MG63 (cell line): ENCODE results near the gene GABRD. TPM values are rescaled to one million over a fixed set of nuclear protein-coding genes. Genes with fewer than 3 reads are reported as not detected.
A peak's percentile ranks its signal among the peaks of the same experiment; 100 is the strongest.

Experiments used
- DNase-seq: peaks from one replicate; pipeline ENCODE4 v3.0.0-alpha.2; 2020
- H3K27me3 ChIP-seq: fragments of 250-450 bp; sonication (Bioruptor Pico); 2 replicates; pipeline ENCODE4 v1.5.1; 2020; ENCODE audit warnings: mild to moderate bottlenecking, moderate library complexity
- H3K36me3 ChIP-seq: fragments of 250-450 bp; sonication (Bioruptor Pico); 2 replicates; pipeline ENCODE4 v1.5.1; 2020; ENCODE audit warnings: mild to moderate bottlenecking, moderate library complexity
- H3K4me3 ChIP-seq: fragments of 250-450 bp; sonication (Bioruptor Pico); 2 replicates; pipeline ENCODE4 v1.5.1; 2020; ENCODE audit warnings: mild to moderate bottlenecking, moderate library complexity
- H3K9me3 ChIP-seq: fragments of 250-450 bp; sonication (Bioruptor Pico); 2 replicates; pipeline ENCODE4 v1.5.1; 2020; ENCODE audit warnings: mild to moderate bottlenecking, moderate library complexity
- total RNA-seq: library from RNA; depleted of rRNA; stranded (reverse); fragments of >200 nt; shearing (Covaris generic); gene quantifications from 2 replicates; pipeline ENCODE4 v1.2.3, GENCODE V29; 2014; ENCODE audit warnings: low replicate concordance

The GABRD gene
- total RNA-seq, 1 experiment from 2014 or later: not detected

DNA sequence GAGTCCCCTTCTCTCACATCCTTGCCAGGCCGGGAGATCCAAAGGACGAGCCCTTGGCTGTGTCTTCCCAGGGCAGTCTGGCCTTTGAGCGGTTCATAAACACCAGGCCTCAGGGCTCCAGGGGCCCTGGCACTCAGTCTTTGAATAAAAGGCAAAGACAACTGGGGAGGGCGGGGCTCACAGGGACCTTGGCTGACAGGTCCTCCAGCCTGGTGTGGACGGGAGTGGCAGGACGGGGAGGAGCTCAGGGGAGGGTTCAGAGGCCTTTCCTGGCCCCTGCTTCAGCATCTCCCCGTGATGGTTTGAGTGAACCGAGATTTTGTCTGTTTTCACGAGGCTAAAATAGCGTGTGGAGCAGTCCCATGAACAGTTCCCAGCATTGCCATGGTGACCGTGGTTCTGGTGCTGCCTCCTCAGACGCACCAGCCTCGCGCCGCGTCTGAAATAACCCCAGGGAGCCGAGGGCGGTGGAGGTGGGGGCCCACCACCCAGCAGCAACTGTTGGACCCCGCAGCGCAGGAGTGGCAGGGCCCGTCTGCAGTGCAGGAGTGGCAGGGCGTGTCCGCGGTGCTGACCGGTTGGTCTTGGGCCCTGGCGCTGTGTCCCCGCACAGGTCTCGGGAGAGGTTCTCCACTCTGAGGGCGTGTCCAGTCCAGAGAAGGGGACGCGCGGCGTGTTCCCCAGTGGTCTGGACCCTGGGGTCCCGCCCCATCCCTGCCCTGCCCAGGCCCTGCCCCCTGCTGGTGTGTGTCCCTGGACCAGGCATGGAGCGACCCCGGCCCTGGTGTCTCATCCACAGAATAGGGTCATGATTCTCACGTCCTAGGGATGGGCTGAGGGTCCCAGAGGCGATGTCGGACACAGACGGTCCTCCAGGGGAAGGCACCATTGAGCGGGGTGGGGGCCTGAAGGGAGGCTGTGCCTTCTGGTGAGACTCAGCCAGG lies 24.0 kb downstream of the GABRD start:
- H3K4me3 ChIP-seq: no peak overlapping the region
- no peaks in the 10 kb centered on the region for H3K36me3 ChIP-seq
- no peak for DNase-seq
- H3K9me3 ChIP-seq: no peaks in the 10 kb centered on the region
- H3K27me3 ChIP-seq: no peaks in the 10 kb centered on the region

DNA sequence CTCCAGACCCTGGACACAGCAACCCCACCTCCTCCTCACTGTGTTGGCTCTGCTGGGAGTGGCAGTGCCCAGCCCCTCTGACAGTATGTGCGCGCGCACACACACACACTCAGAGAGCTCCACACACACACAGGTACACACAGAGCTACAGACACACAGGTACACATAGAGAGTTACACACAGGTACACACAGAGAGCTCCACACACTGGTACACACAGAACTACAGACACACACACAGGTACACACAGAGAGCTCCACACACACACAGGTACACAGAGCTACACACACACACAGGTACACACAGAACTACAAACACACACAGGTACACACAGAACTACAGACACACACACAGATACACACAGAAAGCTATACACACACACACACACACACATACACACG lies 24.7 kb downstream of the GABRD start:
- DNase-seq: no peak
- H3K9me3 ChIP-seq: no peaks in the 10 kb centered on the region
- no peaks in the 10 kb centered on the region for H3K27me3 ChIP-seq
- H3K4me3 ChIP-seq: no peak overlapping the region
- no peaks in the 10 kb centered on the region for H3K36me3 ChIP-seq

DNA sequence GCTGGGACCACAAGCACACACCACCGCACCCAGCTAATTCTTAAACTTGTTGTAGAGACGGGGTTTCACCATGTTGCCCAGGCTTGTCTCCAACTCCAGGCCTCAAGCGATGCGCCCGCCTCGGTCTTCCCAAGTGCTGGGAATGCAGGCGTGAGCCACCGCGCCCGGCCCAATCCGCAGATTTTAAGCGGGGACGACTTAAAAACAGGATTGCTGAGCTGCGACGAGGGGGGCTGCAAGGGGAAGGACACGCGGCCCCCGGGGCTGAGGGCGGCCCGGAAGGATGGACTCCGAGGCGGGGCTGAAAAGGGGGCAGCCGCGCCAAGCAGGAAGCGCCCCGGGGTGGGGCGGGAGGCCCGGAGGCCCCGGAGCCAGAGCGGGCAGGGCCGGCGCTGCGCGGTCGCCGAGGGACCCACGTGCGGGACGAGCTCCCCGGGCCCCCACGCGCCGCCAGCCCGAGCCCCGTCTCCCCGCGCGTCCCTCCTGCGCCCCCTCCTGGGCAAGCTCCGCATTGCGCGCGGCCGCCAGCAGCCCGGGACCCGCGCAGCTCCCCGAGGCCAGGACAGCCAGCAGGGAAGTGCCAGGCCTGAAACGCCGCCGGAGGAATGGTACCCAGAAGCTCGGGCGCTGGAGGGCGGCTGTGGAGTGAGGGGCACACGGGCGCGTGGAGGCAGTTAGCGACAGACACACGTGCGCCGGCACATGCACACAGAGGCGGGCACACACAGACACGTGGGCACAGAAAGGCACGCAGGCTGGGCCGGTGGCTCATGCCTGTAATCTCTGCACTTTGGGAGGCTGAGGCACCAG lies 25.6 kb downstream of the GABRD start:
- Histone ChIP-seq H3K9me3 (no peaks in the 10 kb centered on the region), H3K4me3 (peak overlapping the region; percentile 22; the same call in 1 of the 2 replicates), H3K36me3 (no peaks in the 10 kb centered on the region), H3K27me3 (peaks cover 3% of the 10 kb centered on the region; the same call in 1 of the 2 replicates)
- DNase-seq: peak; percentile 64

DNA sequence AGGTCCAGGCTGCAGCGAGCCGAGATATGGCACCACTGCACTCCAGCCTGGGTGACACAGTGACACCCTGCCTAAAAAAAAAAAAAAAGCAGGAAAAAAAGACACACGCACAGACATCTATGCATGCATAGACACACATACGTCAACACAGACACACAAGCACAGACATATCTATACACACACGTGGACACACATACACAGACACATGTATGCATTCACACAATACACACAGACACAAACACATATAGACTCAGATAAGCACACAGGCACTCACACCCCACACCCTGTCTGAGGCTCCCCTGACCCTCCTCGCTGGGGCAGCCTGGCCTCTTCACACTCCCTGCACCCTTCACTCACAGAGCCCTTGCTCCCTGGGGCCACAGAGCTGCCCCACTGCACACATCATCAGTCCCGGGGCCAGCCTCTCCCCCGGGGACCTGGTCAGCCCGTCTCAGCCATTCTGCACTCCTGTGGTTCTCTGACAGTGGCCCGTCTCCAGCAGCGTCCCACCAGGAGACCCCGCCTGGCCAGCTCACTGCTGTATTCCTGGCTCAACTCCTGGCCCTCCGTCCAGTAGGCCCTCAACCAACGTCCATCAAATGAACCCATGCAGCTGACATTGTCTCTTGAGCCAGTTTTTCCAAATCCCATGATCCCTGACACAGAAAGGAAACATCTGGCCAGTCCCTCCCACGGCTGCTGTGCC lies 26.5 kb downstream of the GABRD start:
- Histone ChIP-seq H3K9me3 (no peaks in the 10 kb centered on the region), H3K27me3 (peaks cover 5% of the 10 kb centered on the region; the same call in 1 of the 2 replicates), H3K36me3 (no peaks in the 10 kb centered on the region), H3K4me3 (no peak overlapping the region)
- no peak for DNase-seq

DNA sequence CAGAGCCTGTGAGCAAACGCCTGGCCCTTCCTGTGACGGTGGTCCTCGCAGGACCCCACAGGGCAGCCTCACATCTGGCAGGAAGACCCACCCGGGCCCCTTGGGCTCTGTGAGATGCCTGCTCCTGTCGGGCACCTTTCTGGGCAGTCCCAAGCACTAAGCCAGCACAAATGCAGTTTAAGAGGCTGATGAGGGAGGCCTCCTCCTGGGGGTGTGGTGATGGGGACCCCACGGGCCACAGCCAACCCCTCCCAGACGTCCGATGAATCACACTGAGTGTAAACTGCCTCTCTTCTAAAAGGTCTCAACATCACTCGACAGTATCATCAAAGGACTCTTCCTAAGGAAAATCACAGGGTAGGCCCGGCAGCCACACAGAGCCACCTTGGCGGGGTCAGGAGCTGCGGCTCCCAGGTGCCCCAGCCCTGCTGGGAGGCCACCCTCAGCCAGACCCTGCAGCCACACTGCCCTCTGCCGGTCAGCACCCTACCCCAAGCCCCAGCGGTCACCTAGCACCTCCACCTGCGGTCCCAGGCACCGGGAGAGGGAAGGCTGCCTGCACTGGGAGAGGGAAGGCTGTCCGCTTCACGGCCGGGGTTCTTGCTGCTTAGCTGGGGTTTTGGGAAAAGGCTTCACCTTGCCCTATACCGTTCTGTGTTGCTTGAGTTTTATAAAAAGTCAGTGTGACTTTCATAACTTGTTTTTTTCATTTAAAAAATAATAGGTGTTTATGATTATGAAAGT lies 27.2 kb downstream of the GABRD start:
- no peaks in the 10 kb centered on the region for H3K9me3 ChIP-seq
- peaks cover 10% of the 10 kb centered on the region for H3K27me3 ChIP-seq
- no peaks in the 10 kb centered on the region for H3K36me3 ChIP-seq
- no peak for DNase-seq
- H3K4me3 ChIP-seq: no peak overlapping the region

DNA sequence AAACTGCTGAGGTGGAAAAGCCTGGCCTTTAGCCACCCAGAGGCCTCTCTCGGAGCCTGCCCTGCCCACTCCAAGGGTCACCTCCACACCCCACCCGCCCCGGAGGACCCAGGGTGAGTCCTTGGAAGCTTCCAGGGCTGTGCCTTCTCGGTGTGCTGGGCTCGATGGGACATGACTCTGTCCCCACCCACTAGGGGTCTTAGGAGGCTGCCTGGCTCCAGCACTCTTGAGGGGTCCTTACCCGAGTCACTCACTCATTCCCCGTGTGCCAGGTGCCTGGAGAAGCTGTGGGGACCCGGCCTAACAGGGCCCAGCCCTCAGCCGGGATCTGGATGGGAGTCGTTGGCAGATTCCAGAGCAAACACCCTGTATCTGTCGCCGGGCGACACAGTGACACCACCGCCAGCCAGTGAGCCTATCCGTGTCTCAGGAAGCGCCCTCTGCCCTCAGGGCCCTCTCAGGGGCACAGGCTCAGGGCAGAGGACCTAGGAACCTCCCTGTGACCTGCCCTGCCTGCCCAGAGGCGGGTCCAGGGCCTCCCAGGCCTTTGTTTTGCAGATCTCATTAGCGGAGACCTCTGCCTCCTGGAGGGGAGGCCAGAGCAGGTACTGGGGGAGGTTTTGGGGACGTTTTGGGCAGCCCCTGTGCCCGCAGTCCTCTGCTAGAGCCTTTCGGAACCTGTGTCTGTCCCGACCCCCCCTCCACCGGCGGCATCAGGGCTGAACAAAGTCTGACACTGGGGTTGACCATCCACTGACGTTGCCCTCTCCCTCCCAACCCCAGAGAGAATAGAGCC lies 28.0 kb downstream of the GABRD start:
- no peak for DNase-seq
- Histone ChIP-seq H3K27me3 (peaks cover 10% of the 10 kb centered on the region), H3K36me3 (no peaks in the 10 kb centered on the region)

DNA sequence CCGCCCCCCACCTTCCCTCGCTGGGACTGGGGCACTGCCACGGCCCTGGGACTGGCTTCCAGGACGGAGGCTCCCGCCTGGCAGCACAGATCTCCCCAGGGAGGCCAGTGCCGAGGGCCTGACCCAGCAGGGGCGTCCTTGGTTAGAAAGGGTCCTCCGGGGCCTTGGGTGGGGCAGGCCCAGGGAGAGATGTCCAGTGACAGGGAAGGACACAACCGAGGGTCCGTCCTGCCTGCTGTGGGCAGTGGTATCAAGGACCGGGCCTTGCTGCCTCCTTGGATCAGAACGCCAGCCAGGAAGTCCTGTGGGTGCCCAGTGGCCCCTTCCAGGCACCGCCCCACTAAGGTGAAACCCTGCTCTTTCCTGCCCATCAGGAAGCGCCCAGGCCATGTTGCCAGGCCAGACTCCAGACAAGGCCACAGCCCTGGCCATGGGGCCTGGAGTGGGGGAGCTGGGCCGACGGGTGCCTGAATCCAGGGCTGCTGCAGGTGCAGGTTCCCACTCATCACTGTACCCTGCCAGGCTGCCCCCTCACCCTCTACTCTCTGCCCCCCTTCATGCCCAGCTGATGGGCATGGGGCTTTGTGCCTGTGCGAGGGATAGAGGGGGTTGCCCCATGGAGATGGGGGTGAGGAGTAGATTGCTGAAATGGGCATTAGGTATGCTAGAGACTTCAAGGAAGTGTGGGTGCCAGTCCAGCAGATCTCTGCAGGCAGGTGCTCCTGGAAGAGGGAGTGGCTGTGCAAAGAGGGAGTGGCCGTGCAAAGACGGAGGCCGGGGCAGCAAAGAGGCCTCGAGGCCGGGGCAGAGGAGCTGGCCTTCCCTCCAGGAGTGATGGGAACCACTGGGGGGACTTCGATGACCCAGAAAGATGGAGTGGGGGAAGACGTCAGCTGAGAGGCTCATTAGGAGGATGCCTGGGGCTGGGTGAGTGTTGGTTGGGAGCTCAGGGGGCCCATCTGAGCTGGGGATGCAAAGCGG lies 28.9 kb downstream of the GABRD start:
- DNase-seq: no peak
- Histone ChIP-seq H3K9me3 (no peaks in the 10 kb centered on the region), H3K4me3 (no peak overlapping the region), H3K27me3 (peaks cover 10% of the 10 kb centered on the region), H3K36me3 (no peaks in the 10 kb centered on the region)

More for the DNA sequence above, 28.0 kb downstream of the GABRD start:
- Histone ChIP-seq H3K4me3 (no peak overlapping the region), H3K9me3 (no peaks in the 10 kb centered on the region)

DNA sequence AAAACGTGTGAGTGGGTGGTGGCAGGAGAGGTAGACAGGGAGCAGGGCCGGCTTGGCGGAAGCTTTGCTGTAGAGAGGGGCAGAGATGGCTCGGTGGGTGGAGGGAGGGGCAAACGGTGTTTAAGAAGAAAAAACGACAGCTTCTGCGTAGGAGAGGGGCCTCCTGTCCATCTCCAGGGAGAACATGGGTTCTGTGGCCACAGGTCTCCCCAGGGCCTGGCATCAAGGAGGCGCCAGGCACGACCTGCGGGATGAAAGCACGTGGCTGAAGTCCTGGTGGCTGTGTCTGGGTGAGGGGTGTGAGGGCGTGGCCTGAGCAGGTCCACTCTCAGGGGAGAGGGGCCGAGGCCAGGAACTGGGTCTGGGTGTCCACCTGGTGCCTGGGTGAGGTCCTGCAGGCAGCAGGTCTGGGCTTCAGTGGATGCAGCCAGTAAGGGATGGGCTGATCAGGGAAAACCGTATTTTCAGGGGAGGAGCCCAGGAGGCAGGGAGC lies 30.1 kb downstream of the GABRD start:
- Histone ChIP-seq H3K27me3 (peaks cover 10% of the 10 kb centered on the region), H3K4me3 (peak overlapping the region; percentile 45), H3K9me3 (no peaks in the 10 kb centered on the region), H3K36me3 (no peaks in the 10 kb centered on the region)
- DNase-seq: no peak

DNA sequence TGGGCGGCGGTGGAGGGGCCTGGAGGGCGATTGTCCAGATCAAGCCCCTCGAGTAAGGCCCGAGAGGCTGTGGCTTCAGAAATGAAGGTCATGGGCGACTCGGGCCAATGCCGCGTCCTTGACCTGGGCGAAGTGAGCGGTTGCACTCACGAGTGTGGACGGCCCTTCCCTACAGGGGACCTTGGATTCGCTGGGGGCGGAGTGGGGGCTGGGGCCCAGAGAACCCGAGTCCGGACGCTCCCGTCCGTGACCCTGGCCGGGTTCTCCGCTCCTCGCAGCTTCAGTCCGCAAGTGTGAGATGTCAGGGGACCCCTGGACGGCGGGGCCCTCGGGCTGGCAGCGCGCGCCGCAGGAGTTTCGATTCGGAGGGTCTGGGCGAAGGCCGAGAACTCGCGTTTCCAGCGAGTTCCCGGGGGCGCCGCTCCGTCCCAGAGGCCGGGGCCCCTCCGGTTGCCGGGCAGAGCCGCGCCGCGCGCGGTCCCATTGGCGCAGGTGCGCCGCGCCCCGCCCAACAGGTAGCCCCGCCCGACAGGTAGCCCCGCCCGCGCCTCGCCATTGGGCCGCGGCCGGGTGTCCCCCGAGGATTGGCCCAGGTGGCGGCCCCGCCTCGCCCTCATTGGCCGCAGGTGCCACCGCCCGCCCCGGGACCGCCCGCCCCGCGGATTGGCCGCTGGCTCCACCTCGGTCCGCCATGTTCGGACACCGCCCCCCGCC lies 30.7 kb downstream of the GABRD start, which contains the start of gene PRKCZ:
PRKCZ (plus strand) TSS at position 694 of the 714 bp plus-strand sequence. CDS start 220 bp downstream, outside the sequence.
- H3K4me3 ChIP-seq: peak within 1 kb of the TSS; percentile 45
- no peaks in the 10 kb centered on the region for H3K36me3 ChIP-seq
- H3K27me3 ChIP-seq: peaks cover 10% of the 10 kb centered on the region
- no peaks in the 10 kb centered on the region for H3K9me3 ChIP-seq
- DNase-seq: peak; percentile 79

DNA sequence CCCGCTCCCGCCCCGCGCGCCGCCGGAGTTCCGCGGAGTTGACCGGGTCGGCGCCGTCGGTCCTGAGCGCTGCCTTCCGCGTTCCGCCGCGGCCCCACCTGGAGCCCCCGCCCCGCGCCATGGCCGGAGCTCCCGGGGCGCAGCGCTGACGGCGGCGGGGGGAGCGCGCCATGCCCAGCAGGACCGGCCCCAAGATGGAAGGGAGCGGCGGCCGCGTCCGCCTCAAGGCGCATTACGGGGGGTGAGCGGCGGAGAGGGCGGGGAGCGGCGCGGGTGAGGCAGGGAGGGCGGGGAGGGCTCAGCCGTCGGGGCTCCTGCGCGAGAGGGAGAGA lies 31.3 kb downstream of the GABRD start:
- DNase-seq: peak; percentile 31
- Histone ChIP-seq H3K9me3 (no peaks in the 10 kb centered on the region), H3K4me3 (peak overlapping the region; percentile 32), H3K36me3 (no peaks in the 10 kb centered on the region), H3K27me3 (peaks cover 10% of the 10 kb centered on the region)

DNA sequence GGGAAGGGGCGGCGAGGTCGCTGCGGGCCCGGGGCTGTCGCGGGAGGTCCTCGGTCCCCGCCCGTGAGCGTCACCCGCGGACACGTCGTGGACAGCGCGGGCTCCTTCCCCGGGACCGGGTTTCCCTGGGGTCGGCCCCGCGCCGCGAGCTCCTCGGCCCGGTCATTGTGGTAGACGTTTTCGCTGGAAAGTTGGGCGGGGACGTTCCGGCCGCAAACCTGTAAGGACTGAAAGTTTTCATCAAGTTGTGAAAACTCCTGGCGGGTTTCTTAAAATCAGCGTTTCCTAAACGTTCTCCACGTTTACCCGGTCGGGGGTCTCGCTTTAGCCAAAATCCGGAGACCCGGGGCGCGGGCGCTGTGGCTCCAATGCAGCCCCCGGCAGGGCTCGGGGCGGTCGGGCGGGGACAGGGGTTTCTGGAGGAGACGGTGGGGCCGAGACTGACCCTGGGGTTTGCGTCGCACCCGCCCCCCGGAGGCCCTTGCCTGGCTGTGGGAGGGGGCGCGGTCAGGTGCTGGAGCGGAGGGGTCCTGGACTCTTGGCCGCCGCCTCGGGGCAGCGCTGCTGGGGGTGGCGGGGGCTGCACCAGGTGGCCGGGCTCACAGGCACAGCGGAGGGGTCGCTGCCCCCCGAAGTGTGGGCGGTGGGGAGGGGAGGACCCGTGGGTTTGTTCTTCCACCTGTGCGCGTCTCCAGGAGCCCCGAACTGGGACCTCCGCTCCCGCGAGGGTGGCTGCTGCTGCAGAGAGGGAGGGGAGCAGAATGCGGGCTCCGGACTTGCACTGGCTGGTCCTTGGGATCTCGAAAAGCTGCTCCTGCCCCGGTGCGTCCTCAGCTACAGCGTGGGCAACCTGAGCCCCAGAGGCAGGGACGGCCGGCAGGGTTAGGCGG lies 31.9 kb downstream of the GABRD start:
- Histone ChIP-seq H3K4me3 (peak overlapping the region; percentile 32), H3K36me3 (no peaks in the 10 kb centered on the region), H3K27me3 (peaks cover 10% of the 10 kb centered on the region), H3K9me3 (no peaks in the 10 kb centered on the region)
- no peak for DNase-seq

DNA sequence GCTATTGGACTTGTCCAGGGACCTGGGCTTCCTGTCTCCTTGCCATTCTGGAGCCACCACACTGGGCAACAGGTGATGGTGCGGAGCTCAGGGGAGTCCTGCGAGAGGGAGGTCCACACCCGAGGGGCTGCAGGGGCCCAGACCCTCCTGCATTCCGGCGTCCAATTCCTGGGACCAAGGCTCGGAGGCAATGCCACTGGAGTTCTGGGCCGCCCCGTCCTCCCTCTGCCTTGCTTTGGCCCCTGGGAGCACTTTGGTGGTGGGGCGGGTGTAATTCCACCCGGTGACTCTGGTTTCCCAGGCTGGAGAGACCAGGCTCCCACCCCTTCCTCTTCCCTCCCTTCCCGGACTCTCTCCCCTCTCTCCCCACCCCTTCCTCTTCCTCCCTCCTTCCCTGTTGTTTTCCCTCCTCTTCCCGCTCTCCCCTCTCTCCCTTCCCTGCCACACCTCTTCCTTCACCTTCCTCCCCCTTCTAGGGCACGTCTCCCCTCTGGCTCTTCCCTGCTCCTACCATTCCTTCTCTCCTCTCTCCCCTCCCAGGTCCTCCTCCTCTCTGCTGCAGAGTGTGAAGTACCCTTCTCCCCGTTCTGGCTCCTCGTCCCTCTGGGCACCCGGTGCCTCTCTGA lies 33.0 kb downstream of the GABRD start:
- H3K36me3 ChIP-seq: no peaks in the 10 kb centered on the region
- no peak for DNase-seq
- peaks cover 10% of the 10 kb centered on the region for H3K27me3 ChIP-seq
- H3K9me3 ChIP-seq: no peaks in the 10 kb centered on the region
- no peak overlapping the region for H3K4me3 ChIP-seq

DNA sequence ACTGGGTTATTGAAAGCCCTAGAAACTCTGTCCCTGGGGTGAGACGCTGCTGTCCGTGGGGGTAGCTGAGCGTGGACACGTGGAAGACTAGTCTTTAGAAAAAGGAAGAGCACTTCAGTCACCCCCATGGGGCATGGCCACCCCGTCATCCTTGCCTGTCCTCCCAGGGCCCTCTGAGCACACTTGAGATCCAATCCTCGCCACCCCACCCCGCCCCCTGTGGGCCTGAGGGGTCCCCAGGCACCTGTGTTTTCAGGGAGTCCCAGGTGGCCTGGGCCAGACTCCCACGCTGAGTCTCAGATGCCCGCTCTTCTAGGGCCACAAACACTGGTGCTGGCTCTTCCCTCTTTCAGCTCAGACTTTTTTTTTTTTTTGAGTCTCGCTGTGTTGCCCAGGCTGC lies 33.6 kb downstream of the GABRD start:
- no peak for DNase-seq
- no peaks in the 10 kb centered on the region for H3K36me3 ChIP-seq
- H3K9me3 ChIP-seq: no peaks in the 10 kb centered on the region
- H3K4me3 ChIP-seq: no peak overlapping the region
- H3K27me3 ChIP-seq: peaks cover 10% of the 10 kb centered on the region
